HG03565 (cell line): ENCODE results near the gene DMAP1.

Source experiments
- ATAC-seq: cut with Tn5 transposase; IDR thresholded peaks from one replicate; pipeline ENCODE4 v1.9.1; 2021; ENCODE audit warnings: mild to moderate bottlenecking, moderate library complexity; ENCODE audit not compliant: unreplicated experiment

DMAP1 gene

DNA sequence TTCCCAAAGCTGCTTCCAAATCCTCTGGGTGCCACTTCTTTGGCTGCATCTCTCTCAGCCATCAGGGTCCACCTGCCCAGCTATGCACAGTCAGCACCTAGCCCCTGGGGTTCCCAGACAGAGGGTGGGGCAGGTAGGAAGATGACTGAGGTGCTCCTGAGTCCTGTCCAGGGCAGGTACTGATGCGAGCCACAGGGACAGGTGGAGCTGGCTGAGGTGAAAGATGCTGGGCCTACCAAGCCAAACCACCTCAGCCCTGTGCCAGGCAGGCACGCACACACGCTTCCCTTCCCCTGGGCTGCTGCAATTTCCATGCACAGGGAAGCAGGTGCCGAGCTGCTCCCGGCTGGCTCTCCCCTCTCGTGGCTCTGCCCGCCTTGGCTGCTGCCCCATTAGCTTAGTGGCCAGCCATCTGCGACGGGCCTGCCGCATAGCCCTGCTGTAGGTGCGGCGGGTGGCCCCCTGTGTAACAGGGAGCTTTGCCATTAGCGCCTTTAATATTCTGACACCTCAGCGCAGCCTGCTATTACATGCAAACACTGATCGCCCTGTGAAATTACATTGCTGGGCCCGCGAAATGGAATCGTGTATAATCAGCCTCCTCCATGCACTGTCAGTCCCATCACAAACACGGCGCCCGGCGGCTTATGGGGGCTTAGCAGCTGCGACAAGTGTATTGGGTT is 38.9 kb downstream of the DMAP1 start:
- no peak for ATAC-seq

DNA sequence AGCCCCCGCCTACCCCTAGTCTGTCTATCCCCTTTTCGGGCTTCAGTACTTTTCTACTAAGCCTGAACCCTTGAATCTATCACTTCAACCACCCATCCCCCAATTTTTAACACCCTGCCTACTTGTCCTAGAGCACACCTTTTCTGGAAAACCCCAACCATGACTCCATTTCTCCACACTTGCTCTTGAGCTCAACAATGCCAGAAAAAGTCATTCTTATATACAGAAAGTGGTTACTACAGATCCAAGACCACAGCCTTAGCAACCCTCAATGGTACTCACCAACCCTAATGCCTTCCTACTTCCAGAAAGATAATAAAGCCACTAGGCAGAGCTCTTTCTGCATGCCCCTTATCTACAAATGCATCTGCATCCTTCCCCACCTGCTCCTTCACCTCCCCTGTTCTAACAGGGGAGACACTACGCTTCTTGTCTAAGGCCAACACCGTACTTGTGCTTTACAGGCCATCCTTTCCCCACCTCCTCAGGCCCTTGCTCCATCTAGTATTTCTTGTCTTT is 41.2 kb downstream of the DMAP1 start:
- no peak for ATAC-seq

DNA sequence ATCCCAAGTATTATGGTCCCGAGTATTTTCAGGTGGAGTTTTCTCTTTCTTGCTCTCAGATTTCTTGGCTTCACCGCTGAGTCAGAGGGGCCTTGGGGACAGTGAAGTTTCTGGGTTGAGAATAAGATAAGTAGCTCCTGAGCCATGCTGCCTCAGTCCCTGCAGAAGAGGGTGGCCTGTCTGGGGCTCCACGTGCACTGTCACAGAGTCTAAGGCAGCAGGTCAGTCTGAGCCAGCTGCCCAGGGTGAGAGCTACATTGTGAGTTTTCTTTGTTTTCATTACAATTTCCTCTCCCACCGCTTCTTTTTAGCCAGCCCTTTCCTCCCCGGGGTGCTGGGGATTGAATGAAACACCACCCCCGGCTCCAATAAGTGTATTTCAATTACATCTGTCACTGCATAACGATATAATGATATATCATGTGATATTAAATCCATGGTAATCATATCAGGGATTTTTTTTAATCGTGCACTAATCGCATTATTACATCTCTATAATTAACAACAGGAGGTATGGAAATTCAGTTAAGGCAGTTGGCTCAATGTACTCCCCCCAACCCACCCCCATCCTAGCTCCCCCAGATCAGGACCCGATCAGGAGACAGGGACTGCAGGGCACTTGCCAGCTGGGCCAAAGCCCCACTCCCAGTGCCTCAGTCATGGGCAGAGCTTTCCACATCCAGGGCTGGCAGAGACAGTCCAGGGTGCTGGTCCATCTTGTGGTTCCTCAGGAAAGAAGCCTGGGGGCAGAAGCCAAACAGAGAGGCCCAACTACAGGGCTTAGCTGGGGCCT is 43.7 kb downstream of the DMAP1 start:
- no peak for ATAC-seq

DNA sequence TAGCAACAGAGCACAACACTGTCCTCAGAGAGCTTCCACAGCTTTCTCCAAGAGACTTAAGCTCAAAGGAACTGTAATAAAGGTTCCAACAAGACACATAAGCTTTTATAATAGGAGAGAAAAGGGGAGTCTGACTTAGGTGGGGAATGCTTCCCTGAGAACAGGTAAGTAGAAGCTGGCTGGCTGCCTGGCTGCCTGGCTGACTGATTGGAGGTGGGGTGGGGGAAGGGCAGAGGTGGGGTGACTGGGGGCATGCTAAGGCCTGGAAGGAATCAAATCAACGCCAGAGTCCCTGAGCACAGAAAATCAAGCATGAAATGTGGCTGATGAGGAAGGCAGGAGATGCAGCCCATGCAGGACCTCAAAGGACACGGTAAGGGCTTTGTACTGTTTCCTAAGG is 45.8 kb downstream of the DMAP1 start:
- ATAC-seq: no peak

DNA sequence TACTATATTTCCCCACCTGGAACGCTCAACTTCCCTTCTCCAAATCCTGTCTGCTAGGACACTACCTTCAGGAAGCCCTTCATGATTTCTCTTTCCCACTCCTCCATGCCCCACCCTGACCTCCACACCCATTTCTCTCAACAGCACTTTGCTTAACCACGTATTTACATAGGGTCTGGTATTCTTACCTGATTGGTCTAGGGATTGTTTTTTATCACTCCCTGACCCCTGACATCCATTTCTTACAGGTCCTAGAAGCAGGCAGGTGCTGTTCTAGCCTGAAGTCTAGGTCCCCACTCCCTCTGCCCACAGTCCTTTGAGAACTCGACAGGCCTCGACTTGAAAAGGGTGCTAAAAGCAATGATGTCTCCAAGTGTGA is 47.5 kb downstream of the DMAP1 start:
- no peak for ATAC-seq

DNA sequence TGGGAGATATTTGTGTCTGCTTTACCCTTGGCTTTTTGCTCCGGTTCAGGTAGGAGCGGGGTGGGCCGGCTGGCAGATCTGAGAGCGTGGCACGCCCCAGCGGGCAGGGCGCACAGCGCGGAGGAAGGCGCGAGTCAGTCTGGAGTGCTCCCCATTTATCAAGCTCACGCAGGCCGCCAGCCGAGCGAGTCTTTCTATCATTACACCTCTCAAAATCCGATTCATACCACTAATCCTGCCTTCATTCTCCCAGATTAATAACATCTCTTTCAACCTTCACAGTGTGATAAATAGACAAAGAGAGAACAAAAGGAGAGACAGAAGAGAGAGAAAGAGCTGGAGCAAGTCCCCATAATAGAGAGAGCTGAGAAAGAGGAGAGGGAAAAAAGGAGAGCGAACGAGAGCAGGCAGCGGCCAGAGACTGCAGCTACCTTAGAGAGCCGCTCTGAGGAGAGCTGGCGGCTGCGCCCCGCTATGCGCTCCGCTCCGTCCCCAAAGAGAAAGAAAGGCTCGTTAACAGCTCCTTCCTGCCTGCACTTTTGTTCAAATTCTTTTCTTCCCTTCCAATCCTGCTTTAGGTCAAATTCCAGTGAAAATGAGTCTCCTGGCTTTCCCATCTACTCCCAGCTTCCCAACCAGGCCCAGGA is 48.0 kb downstream of the DMAP1 start:
- no peak for ATAC-seq

DNA sequence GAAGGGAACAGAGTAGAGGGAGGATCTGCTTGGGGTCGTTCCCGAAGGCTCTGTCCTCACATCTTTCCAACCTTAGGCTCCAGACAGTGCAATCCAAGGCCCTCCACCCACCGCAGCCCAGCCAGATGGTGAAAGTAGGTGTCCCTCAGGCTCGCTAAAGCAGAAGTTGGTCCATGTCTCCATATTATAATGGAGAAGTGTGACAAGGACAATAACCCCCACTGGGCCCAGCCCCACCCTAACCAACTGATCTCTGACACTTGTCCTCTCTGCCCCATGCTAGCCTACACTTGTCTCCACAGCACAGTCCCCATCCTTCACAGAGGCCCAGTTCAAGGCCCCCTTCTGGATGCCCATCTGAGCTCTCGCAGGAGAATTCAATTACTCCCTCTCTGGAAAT is 48.7 kb downstream of the DMAP1 start:
- ATAC-seq: no peak

DNA sequence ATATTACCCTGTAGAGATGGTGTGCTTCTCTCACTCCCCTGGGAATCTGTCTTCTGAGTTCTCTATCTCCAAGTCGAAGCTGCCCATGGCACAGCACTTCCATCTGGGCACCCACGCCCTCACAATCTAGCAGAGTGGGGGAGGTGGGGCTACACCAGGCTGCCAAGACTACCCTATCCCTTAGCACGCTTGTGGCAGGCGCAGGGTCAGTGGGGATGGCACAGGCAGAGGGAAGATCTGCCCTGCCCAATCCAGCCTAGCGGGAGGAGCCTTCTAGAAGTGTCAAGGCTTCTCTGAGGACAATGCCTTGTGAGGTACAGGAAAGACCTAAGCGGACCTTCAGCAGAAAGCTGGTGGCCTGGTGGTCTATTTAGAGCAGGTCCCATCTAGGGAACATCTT is 49.1 kb downstream of the DMAP1 start:
- no peak for ATAC-seq

DNA sequence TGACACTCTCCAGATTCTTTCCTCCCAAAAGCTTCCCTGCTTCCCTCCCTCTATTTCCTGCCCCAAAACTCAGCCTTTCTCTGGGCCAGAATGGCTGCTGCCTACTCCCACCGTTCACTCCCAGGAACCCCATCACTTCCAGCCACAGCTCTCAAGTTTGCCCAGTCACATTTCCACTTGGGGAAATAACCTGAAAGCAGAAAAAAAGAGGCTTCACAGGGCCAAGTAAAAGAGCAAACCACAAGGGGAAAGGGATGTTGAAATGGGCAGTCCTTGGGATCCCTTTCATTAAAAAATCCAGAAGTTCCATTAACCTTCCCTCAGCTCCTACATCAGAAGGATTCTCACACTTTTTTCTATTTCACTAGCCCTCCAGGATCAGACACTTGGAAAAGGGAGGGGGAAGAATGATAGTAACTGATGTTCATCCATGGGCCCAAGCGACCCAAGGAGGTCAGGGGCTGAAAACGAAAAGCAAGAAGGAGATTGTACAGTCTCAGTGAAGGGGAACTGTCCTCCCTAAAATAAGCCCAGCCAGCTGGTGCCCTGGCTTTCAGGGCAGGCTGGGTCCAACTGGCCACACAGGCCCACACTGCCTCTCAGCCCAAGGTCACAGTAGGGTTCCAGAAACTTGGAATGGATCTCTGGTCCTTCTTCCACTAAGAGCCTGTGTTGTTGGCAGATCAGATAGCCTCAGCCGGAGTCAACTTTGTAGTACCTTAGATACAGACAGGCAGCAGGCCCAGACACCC is 49.7 kb downstream of the DMAP1 start:
- no peak for ATAC-seq

DNA sequence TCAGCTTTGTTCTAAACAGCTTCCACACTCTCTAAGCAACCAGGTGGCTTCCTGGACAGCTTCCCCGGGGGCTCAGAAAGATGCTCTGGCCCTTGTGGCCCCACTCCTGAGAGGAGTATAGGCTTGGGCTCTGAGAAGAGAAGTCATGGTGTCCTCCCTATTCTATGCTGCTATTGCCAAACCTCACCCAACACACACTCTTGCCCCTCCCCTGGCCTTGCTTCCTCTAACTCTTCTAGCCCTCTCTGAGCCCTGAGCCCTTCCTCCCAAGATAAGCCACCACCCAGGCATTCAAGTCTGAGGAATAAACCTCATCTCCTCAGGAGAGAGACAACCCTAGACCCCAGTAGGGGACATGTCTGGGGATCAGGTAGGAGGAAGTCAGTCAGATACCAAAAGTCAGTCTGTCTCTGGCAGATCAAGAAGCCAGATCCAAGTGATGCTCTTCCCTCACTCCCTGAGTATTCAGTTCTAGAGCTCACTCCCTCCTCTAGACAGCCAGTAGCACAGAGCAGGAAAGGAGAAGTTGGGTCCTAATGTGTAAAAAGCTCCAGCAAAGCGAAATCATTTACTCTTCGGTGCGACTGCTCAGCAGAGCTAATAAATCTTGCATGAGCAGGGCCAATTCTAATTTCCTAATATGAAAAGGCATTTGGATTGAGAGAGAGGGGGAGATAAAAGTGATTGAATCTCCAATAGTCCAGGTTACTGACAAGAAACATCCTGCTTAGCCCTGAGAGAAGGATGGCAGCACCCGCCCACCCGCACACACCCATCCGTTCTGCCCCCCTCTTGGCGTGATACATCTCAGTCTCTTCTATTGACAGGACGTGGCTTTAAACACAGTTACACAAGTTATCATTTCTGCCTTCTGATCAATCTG is 50.5 kb downstream of the DMAP1 start:
- no peak for ATAC-seq

DNA sequence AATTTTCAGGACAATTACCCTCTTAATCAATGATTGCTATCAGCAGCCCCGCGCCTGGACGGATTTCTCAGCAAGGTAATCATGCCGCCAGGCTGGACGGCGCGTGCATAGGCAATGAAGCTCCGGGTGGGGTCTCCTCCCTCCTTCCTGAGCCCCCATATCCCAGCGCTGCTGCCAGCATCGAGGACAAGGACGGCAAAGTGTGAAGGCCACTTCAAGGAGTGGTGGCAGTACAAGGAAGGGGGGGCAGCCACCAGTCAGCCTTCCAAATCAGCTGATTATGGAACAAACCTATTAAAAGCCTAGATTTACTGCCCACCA is 51.1 kb downstream of the DMAP1 start:
- no peak for ATAC-seq

DNA sequence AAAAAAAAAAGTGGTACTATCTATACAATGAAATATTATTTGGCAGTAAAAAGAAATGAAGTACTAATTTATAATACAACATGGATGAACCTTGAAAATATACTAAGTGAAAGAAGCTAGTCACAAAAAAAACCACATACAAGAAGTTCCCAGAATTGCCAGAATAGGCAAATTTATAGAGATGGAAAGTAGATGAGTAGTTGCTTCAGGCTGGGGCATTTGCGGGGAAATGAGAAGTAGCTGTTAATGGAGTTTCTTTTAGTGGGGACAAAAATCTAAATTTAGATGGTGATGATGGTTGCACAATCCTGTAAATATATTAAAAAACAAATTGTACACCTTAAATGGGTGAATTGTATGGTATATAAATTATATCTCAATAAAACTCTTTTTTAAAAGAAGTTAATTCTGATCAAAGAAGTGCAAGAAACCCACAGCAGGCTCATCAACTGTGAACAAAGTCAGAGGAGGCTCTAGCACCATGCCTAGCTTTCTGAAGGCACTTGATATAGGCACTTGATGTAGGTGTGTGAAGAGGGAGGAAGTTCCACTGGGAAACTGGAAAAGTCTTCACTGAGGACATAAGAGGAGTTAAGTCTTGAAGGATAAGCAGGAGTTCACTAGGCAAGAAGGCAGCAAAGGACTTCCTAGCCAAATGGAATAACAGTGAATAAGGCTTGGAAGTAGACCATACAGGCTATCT is 52.5 kb downstream of the DMAP1 start:
- ATAC-seq: no peak

DNA sequence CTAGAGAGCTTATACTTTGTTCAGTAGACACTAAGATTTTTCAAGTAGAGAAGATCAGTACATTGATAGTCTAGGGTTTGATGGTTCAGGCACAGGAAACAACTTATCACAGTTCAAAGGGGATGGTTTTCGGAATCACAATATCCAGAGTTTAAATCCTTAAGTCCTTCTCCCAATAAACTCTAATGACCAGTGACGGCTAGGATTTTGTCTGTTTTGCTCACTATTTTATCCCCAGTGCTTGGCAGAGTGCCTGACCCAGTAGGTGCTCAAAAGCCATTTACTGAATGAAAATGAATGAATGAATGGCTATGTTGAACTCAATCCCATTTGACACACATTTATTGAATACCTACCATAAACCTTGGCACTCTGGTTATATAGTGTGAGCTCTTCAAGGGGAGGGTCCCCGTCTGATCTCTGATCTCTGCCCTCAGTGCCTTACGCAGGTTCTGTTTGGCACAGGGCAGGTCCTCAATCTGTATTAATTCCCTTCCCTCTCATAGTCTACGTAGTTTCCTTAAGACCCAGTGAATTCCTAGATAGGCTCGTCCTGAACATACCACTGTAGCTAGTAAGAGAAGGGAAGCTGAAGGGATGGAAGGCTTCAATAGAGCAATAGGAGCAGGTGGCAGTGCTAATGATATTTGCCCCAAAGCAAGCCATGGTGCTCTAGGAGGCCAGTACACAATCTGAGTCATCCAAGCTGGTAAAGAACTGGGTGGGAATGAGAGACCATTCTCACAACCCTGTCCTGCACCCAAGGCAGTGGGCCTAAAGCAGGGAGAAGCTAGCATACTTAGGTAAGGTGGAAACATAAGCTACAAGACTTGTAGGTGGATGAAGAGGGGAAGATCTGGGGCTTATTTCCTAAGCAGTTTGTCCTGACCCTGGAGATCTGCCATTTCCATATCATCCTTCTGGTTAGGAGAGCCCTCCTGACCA is 53.4 kb downstream of the DMAP1 start:
- ATAC-seq: no peak

DNA sequence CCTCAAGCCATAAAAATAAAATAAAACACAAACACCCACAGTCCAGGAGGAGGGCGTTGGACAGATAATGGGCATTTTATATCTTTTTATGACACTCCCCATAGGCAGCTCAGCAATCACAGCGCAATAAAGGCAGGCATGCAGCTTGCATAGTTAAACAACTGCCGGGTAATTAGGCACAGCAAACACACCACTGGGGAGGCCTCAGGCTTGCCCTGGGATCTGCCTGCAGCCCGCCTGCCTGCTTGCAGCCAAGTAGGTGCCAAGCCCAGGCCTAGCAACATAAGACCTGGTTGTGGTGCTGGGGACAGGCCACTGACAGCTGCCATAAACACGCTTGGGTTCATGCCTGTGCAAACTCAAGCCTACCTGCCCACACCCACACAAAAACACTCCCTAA is 54.2 kb downstream of the DMAP1 start:
- no peak for ATAC-seq

DNA sequence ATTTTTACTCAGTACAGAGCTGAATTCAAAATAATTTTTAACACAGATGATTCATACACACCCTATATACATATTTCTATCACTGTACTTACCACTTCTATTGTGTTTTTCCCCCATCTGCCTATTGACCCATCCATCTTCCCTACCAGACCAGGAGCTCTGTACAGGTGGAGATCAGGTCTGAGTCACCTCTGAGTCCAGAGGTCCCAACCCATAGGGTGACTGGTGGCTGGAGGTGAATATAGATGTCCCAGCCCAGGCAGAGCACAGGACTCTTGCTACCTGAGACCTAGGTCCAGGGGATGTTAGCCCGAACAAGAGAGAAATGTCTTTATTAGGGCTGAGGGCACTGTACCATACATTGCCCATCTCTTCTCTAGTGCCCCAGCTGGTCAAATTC is 54.8 kb downstream of the DMAP1 start:
- no peak for ATAC-seq
